Astrocyte of the spinal cord (primary cell): Measurements from ENCODE around the gene CAPN2.
"Not testable (repeated sequence)": the region's sequence is repeated elsewhere in the genome, so short reads cannot be mapped to it uniquely, and the experiment has no call there.

Experiments
- DNase-seq: peaks from one replicate; pipeline ENCODE4 v3.0.0; 2011; ENCODE audit warnings: low read depth, low spot score
- H3K4me3 ChIP-seq: 2 replicates; pipeline ENCODE4 v1.5.1; 2011; ENCODE audit warnings: low read depth, mild to moderate bottlenecking, low read length, moderate library complexity
- in situ Hi-C: cut with HindIII; loops from 2 replicates; pipeline ENCODE4 v1.10.0; 2017; ENCODE audit warnings: low sequenced_read_pairs
- TF ChIP-seq, protein P1 (sequence below): IDR thresholded peaks from 2 replicates; pipeline ENCODE4 v1.5.1; 2012; ENCODE audit warnings: low read depth, mild to moderate bottlenecking, low read length, inconsistent platforms

CAPN2 gene

DNA sequence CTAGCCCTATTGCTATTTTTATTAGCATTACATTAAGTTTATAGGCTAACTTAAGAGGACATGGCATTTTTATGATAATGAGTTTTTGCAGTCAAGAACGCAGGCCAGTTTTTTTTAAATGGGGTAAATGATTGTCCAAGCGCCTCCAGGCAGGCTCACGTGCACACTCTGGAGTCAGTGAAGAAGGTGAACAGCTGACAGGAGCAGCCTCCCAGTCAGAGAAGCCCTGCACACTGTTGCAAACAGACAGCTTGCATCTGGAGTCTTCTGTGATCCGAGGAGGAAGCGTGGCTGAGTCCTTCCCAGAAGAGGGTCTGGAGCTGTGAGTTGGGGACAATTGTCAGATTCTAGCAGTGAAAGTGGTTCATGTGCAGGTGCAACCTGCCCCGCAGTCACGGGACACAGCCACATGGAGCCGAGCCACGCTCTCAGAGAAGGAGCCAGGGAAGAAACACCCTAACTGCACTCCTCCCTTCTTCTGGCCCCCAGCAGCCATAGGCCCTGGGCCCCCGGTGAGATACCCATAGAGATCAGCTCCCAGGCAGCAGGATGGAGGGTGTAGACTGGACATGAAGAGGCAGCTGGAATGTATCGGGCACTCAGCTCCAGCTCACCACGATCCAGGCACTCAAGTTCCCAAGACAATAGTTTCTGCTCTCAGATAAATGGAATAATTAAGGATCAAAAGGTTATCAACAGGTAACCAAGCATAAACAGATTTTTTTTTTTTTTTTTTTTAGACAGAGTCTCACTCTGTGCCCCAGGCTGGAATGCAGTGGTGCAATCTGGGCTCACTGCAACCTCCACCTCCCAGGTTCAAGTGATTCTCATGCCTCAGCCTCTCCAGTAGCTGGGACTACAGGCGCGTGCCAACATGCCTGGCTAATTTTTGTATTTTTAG lies 26.4 kb downstream of the CAPN2 start:
- H3K4me3 ChIP-seq: no peak overlapping the region
- DNase-seq: no peak
- TF ChIP-seq, protein P1, sequence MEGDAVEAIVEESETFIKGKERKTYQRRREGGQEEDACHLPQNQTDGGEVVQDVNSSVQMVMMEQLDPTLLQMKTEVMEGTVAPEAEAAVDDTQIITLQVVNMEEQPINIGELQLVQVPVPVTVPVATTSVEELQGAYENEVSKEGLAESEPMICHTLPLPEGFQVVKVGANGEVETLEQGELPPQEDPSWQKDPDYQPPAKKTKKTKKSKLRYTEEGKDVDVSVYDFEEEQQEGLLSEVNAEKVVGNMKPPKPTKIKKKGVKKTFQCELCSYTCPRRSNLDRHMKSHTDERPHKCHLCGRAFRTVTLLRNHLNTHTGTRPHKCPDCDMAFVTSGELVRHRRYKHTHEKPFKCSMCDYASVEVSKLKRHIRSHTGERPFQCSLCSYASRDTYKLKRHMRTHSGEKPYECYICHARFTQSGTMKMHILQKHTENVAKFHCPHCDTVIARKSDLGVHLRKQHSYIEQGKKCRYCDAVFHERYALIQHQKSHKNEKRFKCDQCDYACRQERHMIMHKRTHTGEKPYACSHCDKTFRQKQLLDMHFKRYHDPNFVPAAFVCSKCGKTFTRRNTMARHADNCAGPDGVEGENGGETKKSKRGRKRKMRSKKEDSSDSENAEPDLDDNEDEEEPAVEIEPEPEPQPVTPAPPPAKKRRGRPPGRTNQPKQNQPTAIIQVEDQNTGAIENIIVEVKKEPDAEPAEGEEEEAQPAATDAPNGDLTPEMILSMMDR: no peak
- in situ Hi-C loops: no loop called here

DNA sequence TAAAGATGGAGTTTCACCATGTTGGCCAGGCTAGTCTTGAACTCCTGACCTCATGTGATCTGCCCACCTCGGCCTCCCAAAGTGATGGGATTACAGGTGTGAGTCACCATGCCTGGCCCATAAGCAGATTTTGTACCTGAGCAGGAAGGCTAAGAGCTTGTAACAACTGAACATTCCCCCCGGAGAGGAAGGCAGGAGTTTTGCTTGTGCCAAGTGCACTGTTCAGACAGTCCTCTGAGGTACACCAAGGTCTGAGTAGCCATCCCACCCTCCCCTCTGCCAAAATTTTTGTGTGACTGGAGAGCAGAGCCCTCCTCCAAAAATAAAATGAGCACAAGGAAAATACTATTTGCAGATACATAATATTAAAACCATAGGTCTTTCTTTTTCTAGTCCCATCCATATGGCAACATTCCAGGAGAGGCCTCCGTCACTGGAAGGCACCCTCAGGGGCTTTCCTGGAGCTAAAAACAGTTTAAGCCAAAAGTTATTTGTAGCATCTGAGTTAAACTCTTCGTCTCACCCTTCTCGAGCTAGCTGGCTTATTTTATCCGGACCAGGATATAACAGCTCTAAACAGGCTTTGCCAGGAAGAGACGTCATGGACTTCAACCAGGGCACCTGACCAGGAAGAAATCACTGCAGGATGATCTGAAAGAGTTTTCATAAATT lies 27.2 kb downstream of the CAPN2 start:
- TF ChIP-seq, protein P1: no peak
- peak; percentile 45 for DNase-seq
- in situ Hi-C loops: no loop called here
- no peak overlapping the region for H3K4me3 ChIP-seq

DNA sequence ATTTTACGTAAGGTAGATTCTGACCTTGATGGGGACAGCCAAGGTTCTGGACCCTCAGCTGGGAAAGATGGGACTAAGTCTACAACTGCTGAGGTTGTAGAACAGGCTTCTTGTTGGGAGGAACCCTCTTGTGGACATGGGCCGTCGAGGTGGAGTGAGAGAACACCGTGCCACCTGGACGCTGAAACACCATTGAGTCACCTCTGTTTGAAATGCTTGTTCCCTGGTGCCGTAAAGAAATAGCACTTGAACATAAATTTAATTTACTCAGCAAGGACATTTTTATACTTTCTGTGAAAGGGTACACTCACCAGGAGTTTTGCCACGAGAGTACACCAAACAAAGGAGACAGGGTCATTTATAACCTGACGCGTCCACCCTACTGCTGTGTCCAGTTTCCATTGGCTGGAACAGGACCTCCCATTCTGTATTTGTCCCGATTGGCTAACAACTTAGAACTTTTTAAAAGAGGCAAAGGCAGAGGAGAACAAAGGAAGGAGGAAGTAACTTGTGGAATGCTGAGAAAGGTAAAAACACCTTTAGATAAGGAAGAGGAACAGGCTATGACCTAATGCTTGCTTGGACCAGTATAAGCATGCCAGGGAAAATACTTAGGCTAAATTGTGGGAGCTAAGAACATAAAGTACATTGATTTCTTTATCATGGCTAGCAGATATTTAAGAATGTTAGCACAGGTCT lies 27.8 kb downstream of the CAPN2 start:
- H3K4me3 ChIP-seq, in situ Hi-C loops, DNase-seq: not testable (repeated sequence)

DNA sequence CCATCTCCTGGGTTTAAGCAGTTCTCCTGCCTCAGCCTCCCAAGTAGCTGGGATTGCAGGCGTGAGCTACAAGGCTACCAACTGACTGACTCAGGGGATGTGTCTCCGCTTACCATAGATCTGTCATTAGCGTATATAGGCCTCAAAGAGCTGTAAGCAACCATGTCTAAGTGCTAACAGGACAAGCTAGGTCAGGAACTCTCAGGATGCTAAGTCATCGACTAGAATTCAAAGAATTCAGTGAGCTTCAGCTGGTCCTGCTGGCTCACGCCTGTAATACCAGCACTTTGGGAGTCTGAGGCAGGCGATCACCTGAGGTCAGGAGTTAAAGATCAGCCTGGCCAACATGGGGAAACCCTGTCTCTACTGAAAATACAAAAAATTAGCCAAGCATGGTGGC lies 29.5 kb downstream of the CAPN2 start:
- peak; percentile 58 for DNase-seq
- no peak overlapping the region for H3K4me3 ChIP-seq
- TF ChIP-seq, protein P1: no peak
- in situ Hi-C loops: no loop called here

DNA sequence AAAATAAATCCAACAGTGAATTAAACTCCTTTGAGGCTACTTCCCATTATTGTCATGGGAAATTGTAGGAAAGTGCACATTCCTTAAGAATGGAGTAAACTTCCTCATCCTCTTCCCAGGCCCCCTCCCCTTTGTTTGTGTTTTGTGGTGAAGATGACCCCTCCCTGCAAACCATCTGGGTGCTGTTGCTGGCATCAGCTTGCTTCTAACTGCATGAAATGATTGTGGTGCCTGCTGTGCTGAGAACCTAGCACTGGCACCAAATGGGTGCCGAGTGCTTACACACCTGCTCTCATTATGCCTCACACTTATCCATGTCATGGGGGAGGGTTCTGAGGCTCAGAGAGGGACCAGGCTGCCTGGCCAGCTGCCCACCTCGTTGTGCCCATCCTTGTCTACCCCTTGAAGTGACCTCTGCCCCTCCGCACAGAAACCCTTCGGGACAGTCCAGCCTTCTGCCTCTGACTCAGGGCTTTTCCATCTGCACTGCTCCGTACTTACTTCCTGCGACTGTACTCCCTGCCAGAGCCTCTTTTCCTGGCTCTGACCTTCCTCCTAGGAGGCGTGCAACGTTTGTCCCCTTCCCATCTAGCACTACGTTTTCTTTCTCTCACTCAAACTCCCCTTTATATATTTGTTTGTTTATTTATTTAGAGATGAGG lies 30.6 kb downstream of the CAPN2 start:
- in situ Hi-C loops: no loop called here

DNA sequence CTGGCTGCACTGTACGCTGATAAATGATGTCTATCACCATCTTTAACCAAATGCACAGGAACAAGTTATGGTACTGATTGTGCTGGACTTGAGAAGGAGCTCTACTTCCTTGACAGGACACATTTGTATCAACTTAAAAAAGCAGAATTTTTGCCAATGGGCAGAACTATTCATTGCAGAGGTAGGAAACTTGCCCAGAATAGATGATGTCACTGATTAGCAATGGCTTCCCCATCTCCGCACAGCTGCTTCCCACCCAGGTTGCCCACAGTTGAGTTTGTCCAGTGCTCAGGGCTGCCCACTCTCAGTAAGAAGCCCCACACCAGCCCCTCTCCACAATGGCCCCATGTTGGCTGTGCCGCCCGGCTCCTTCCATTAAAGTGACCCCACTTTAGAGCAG lies 33.4 kb downstream of the CAPN2 start:
- H3K4me3 ChIP-seq: no peak overlapping the region
- TF ChIP-seq, protein P1: no peak
- peak; percentile 68 for DNase-seq
- in situ Hi-C loops: no loop called here

More for the DNA sequence above, 30.6 kb downstream of the CAPN2 start:
- no peak overlapping the region for H3K4me3 ChIP-seq
- DNase-seq: no peak
- TF ChIP-seq, protein P1: no peak
